HEK293T (cell line): ENCODE measurements around the gene MELK.

Experiments used
- FOXK2 ChIP-seq: fragments of 450-650 bp; IDR thresholded peaks from 2 replicates; pipeline ENCODE4 v1.6.1; 2016; ENCODE audit warnings: mild to moderate bottlenecking
- SUZ12 ChIP-seq: fragments of 450-650 bp; IDR thresholded peaks from 2 replicates; pipeline ENCODE4 v1.6.1; 2016; ENCODE audit warnings: mild to moderate bottlenecking
- ZNF384 ChIP-seq: fragments of 450-650 bp; IDR thresholded peaks from 2 replicates; pipeline ENCODE4 v1.6.1; 2016

DNA sequence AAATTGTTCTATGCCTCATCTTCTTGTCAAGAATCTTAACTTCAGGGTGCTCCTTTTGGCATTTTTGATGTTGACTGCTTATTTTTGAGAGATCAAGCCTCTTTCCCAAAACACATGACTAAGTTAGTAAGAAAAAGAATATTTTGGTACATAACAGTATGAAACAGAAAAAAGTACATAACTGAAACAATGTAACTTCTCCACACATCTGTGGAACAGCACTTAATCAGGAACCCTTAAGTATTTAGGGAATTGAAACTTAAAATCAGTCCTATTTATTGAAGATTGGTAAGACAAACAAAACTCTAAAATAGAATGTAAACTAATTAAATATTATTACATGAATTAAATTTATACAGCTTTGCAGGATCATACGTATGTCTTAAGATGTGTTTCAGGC is 103.4 kb downstream of the MELK start:
- TF ChIP-seq FOXK2 (no peak), SUZ12 (no peak), ZNF384 (no peak)
